K562 (cell line): ENCODE results near the gene USP7. TPM values are rescaled to one million over a fixed set of nuclear protein-coding genes. Genes with fewer than 3 reads are reported as not detected.

Experiments used
- ATAC-seq: fragments of 200-7000 bp; cut with Tn5 transposase; 3 replicates; pipeline ENCODE4 v1.9.1; 2020; ENCODE audit warnings: moderate library complexity
- BruUV-seq: library from RNA; stranded (reverse); fragments of 400-500 nt; replicated peaks from 2 replicates; lab custom pipeline; 2021; lab: Mats Ljungman, UMichigan
- CTCF ChIA-PET: fragments of 300-600 bp; formaldehyde crosslinking; extraction: SDS; loops from one replicate; lab custom pipeline; 2021; ENCODE audit warnings: low intra/inter-chr PET ratio; lab: Yijun Ruan, JAX
- POLR2A ChIA-PET: fragments of 300-600, 350-650 bp; sonication (Branson Sonifier 250); formaldehyde crosslinking; extraction: SDS; loops from one replicate; lab custom pipeline; 2021; ENCODE audit warnings: antibody characterized with exemption, inconsistent platforms; lab: Yijun Ruan, JAX
- DNase-seq, 4 experiments: peaks; one replicate each; pipeline versions ENCODE4 v3.0.0 to v3.0.0-alpha.2; 2011 to 2018; ENCODE audit warnings: low spot score in 3 of 4, mixed read lengths in 3 of 4; ENCODE audit errors: extremely low read depth in 1 of 4
- FAIRE-seq: peaks from 2 replicates; lab custom pipeline; 2011; peaks lifted over from hg19 to GRCh38; lab: Jason Lieb, UNC
- H2AFZ ChIP-seq: 2 replicates; pipeline ENCODE4 v1.6.0; 2011; ENCODE audit warnings: low read depth, low read length, control low read depth, inconsistent platforms
- H3K27ac ChIP-seq: fragments of 200-600 bp; 3 replicates; pipeline ENCODE4 v1.8.0; 2011; ENCODE audit warnings: low read depth, mild to moderate bottlenecking, control low read depth, inconsistent platforms, low read length, moderate library complexity, mixed read lengths; ENCODE audit errors: extremely low read depth
- H3K27me3 ChIP-seq, 2 experiments: fragments of 300-600 bp in 1 of 2; 2 replicates in 1 of 2; 3 replicates in 1 of 2; pipeline versions ENCODE4 v1.6.0 to v1.8.0; 2011; ENCODE audit warnings: inconsistent platforms in 2 of 2, low read length in 2 of 2, mild to moderate bottlenecking in 1 of 2, mixed read lengths in 1 of 2, moderate library complexity in 1 of 2; ENCODE audit not compliant: control insufficient read depth in 2 of 2, insufficient read depth in 2 of 2
- H3K36me3 ChIP-seq: fragments of 300-600 bp; 3 replicates; pipeline ENCODE4 v1.8.0; 2011; ENCODE audit warnings: mild to moderate bottlenecking, low read length, inconsistent platforms; ENCODE audit not compliant: control insufficient read depth, insufficient read depth
- H3K4me1 ChIP-seq, 2 experiments: fragments of 200-600 bp in 1 of 2; replicated peaks in 1 of 2; 2 replicates in 1 of 2; 3 replicates in 1 of 2; pipeline versions ENCODE4 v1.5.1 to v1.8.0; 2011; ENCODE audit warnings: inconsistent platforms in 2 of 2, low read length in 2 of 2, mild to moderate bottlenecking in 1 of 2, mixed read lengths in 1 of 2, moderate library complexity in 1 of 2; ENCODE audit not compliant: control insufficient read depth in 2 of 2, insufficient read depth in 2 of 2
- H3K4me2 ChIP-seq: 2 replicates; pipeline ENCODE4 v1.6.1; 2011; ENCODE audit warnings: low read length, control low read depth, inconsistent platforms, mixed read lengths; ENCODE audit not compliant: insufficient read depth
- H3K4me3 ChIP-seq: fragments of 200-600 bp; sonication (generic), shearing (Covaris generic); 2 replicates; pipeline ENCODE4 v1.5.1; 2016; ENCODE audit warnings: control low read depth, inconsistent platforms
- H3K79me2 ChIP-seq: fragments of 200-600 bp; 3 replicates; pipeline ENCODE4 v1.8.0; 2011; ENCODE audit warnings: low read length, inconsistent platforms; ENCODE audit not compliant: control insufficient read depth, insufficient read depth
- H3K9ac ChIP-seq, 2 experiments: 2 replicates each; pipeline versions ENCODE4 v1.6.0 to v1.6.1; 2011; ENCODE audit warnings: low read depth in 2 of 2, low read length in 2 of 2, control low read depth in 1 of 2, inconsistent platforms in 1 of 2, mild to moderate bottlenecking in 1 of 2, mixed read lengths in 1 of 2; ENCODE audit not compliant: insufficient read depth in 1 of 2
- H3K9me1 ChIP-seq: one replicate; pipeline ENCODE4 v1.6.0; 2011; ENCODE audit warnings: inconsistent platforms, mild to moderate bottlenecking, low read length, moderate library complexity; ENCODE audit not compliant: control insufficient read depth, insufficient read depth
- H3K9me3 ChIP-seq: replicated peaks from 2 replicates; pipeline ENCODE4 v1.5.1; 2011; ENCODE audit warnings: low read depth, low read length, inconsistent platforms; ENCODE audit not compliant: control insufficient read depth, insufficient read depth
- H4K20me1 ChIP-seq: replicated peaks from 2 replicates; pipeline ENCODE4 v1.6.1; 2011; ENCODE audit warnings: low read length, inconsistent platforms, mixed read lengths; ENCODE audit not compliant: control insufficient read depth, insufficient read depth
- CCNT2 ChIP-seq: IDR thresholded peaks from 2 replicates; pipeline ENCODE4 v1.6.1; 2011; ENCODE audit warnings: borderline replicate concordance, low read depth, mild to moderate bottlenecking, moderate library complexity, mixed read lengths, low read length; ENCODE audit not compliant: insufficient read length; ENCODE audit errors: extremely low read depth
- HNRNPLL ChIP-seq: fragments of 200-400 bp; formaldehyde crosslinking; IDR thresholded peaks from 2 replicates; pipeline ENCODE4 v1.6.1; 2017; ENCODE audit warnings: low read length, low read depth, mild to moderate bottlenecking; ENCODE audit not compliant: poor library complexity, severe bottlenecking
- ZFP36 ChIP-seq: fragments of 150-350 bp; IDR thresholded peaks from 2 replicates; pipeline ENCODE4 v1.6.1; 2018; ENCODE audit warnings: low read length, low read depth; ENCODE audit not compliant: partially characterized antibody
- WGBS: fragments of 100-300 bp; shearing (Covaris generic); methylation state at CpG from one replicate; pipeline ENCODE4 v1.1.6; 2016; ENCODE audit warnings: low coverage, mixed read lengths; ENCODE audit not compliant: insufficient coverage; ENCODE audit errors: missing lambda C conversion rate; 5-methylcytosine and 5-hydroxymethylcytosine counted together
- in situ Hi-C: fragments of 300-500 bp; cut with MboI; formaldehyde crosslinking; loops from 4 replicates; pipeline ENCODE4 v1.15.0; 2018; ENCODE audit warnings: inconsistent platforms, mixed read lengths
- intact Hi-C: fragments of 100-400 bp; cut with micrococcal nuclease; formaldehyde crosslinking; loops from 2 replicates; pipeline ENCODE4 v1.14.2; 2022
- polyA plus RNA-seq, 8 experiments: library from polyadenylated mRNA; depleted of rRNA in 4 of 8; stranded (reverse) in 5 of 8; unstranded in 3 of 8; fragments of >200 nt; fragmentation: Nextera tagmentation in 2 of 8; fragmentation: Illumina TruSeq in 1 of 8; extraction: Ambion mirVana in 2 of 8; extraction: Trizol in 1 of 8; gene quantifications; 2 replicates each; pipeline versions ENCODE4 v1.2.1 to v1.2.3, GENCODE V29; 2011 to 2014; ENCODE audit warnings: inconsistent platforms in 1 of 8, missing spikeins in 1 of 8
- total RNA-seq, 7 experiments: library from RNA; depleted of rRNA in 6 of 7; stranded (reverse); fragments of >200 nt in 6 of 7; fragmentation: Illumina TruSeq in 2 of 7; extraction: Trizol in 2 of 7; gene quantifications; 2 replicates each; pipeline versions ENCODE4 v1.2.1 to v1.2.3, GENCODE V29; 2011 to 2021; ENCODE audit warnings: low replicate concordance in 1 of 7
- TF ChIP-seq, protein P1 (sequence below), 2 experiments: fragments of 450-650 bp in 1 of 2; sonication (generic) in 1 of 2; formaldehyde crosslinking in 1 of 2; IDR thresholded peaks in 1 of 2; conservative IDR thresholded peaks in 1 of 2; 2 replicates each; pipeline versions ENCODE4 v1.6.1 to v1.8.1; 2016 to 2023; ENCODE audit warnings: mild to moderate bottlenecking in 2 of 2, moderate library complexity in 2 of 2, inconsistent platforms in 1 of 2, missing genetic modification reagents in 1 of 2

Gene USP7
- total and polyA plus RNA-seq, 9 of the 15 experiments (the other 6 are each of a cell fraction or from before 2014, with no cell fraction given), result 17.1 to 145 (median 57.9) TPM

DNA sequence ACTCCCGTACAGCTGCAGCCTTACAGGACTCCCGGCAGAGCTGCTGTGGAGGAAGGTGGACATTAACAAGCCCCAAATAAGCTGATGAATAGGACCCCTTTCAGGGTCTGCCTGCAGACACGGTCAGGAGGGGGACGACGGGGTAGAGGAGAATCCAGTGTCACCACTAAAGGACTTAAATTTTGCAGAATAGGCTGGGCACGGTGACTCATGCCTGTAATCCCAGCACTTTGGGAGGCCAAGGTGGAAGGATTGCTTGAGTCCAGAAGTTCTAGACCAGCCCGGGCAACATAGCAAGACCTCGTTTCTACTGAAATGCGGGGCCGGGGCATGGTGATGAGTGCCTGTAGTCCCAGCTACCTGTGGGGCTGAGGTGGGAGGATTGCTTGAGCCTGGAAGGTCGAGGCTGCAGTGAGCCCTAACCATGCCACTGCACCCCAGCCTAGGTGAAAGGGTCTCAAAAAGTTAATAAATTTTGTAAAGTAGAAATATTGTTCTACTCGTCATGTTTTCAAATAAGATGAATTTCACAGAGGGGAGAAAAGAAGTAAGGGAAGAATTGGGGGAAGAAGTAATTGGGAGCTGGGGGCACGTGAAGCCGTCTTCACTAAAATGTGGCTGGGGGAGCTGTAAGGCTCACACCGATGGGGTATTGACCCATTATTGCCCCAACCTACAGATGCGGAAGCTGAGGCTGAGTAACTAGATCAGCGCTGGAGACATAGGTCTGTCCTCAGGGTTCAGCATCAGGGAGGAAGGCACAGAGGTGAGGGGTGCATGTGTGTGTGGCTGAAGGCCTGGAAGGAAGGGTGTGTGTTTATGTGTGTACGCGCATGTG, 76.9 kb downstream of the USP7 start:
- ATAC-seq (no peak), DNase-seq (no peak), FAIRE-seq (no peak)
- no peak for TF ChIP-seq ZFP36
- no peak for TF ChIP-seq CCNT2
- peak; percentile 71 for TF ChIP-seq HNRNPLL
- TF ChIP-seq, protein P1, sequence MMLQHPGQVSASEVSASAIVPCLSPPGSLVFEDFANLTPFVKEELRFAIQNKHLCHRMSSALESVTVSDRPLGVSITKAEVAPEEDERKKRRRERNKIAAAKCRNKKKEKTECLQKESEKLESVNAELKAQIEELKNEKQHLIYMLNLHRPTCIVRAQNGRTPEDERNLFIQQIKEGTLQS (IDR thresholded peaks at IDR 0.05), result peak; percentile 8; the same call in 1 of the 2 replicates
- TF ChIP-seq, protein P1 (CRISPR knock-in tag; conservative IDR thresholded peaks at IDR 0.05), result no peak
- POLR2A ChIA-PET, result no interaction called here
- 55% methylated on average over 19 of the region's 19 CpGs for WGBS
- H3K4me1 ChIP-seq, result peaks cover 6 to 40% of the 10 kb centered on the region in 2 experiments; a peak in 4 of 5 replicates
- peaks cover 24% of the 10 kb centered on the region for H4K20me1 ChIP-seq
- H3K9me1 ChIP-seq, result peaks cover 4% of the 10 kb centered on the region
- no peaks in the 10 kb centered on the region; a peak in 1 of 5 replicates for H3K27me3 ChIP-seq
- no peak overlapping the region for H2AFZ ChIP-seq
- intact Hi-C loops, result no loop called here
- in situ Hi-C loops, result no loop called here
- CTCF ChIA-PET, result no interaction called here
- H3K4me3 ChIP-seq, result no peak overlapping the region
- H3K4me2 ChIP-seq, result no peak overlapping the region
- H3K27ac ChIP-seq, result no peak overlapping the region
- no peaks in the 10 kb centered on the region for H3K79me2 ChIP-seq
- BruUV-seq, result no TSS peak
- H3K36me3 ChIP-seq, result peaks cover 26% of the 10 kb centered on the region; the same call in 2 of the 3 replicates
- no peak overlapping the region for H3K9ac ChIP-seq
- no peaks in the 10 kb centered on the region for H3K9me3 ChIP-seq
